Activated CD4-positive, alpha-beta T cell treated with anti-CD3 and anti-CD28 coated beads for 24 hours (primary cell): Measurements from ENCODE around the gene ANKRD63.

Source experiments
- DNase-seq, 2 donors: peaks; one replicate each; pipeline ENCODE4 v3.0.0-alpha.2; 2020; ENCODE audit warnings: low read depth in 2 of 2

ANKRD63 gene

GRCh38 chr15:40258544-40258943, 24.3 kb downstream of the ANKRD63 start:
- no peak for DNase-seq

GRCh38 chr15:40257656-40258450, 25.0 kb downstream of the ANKRD63 start:
- no peak for DNase-seq

GRCh38 chr15:40256638-40257235, 26.1 kb downstream of the ANKRD63 start:
- DNase-seq: no peak

- no peak for DNase-seq
These were observed 27.8 kb downstream of the ANKRD63 start for GRCh38 chr15:40255033-40255432.

GRCh38 chr15:40254452-40254851, 28.4 kb downstream of the ANKRD63 start:
- DNase-seq: no peak

GRCh38 chr15:40253167-40253790, 29.6 kb downstream of the ANKRD63 start:
- DNase-seq: no peak

GRCh38 chr15:40252438-40253166, 30.3 kb downstream of the ANKRD63 start:
- no peak for DNase-seq

GRCh38 chr15:40252141-40252437, 30.8 kb downstream of the ANKRD63 start:
- DNase-seq: no peak

- DNase-seq: no peak
These were observed 31.3 kb downstream of the ANKRD63 start for GRCh38 chr15:40251486-40252140.

- no peak for DNase-seq
These were observed 31.9 kb downstream of the ANKRD63 start for GRCh38 chr15:40250771-40251483.

GRCh38 chr15:40250304-40250656, 32.6 kb downstream of the ANKRD63 start:
- no peak for DNase-seq

GRCh38 chr15:40249477-40250303, 33.2 kb downstream of the ANKRD63 start:
- no peak for DNase-seq

- DNase-seq: no peak
These were observed 34.7 kb downstream of the ANKRD63 start for GRCh38 chr15:40248006-40248783.

GRCh38 chr15:40247406-40247971, 35.4 kb downstream of the ANKRD63 start:
- DNase-seq: no peak

GRCh38 chr15:40246496-40247280, 36.2 kb downstream of the ANKRD63 start:
- no peak for DNase-seq

GRCh38 chr15:40245666-40246450, 37.0 kb downstream of the ANKRD63 start:
- no peak for DNase-seq

GRCh38 chr15:40244961-40245523, 37.8 kb downstream of the ANKRD63 start:
- DNase-seq: no peak
